GM21381 (cell line): Measurements from ENCODE around the gene LUC7L.
"Not testable (repeated sequence)": the region's sequence is repeated elsewhere in the genome, so short reads cannot be mapped to it uniquely, and the experiment has no call there.

Source experiments
- ATAC-seq: cut with Tn5 transposase; IDR thresholded peaks from one replicate; pipeline ENCODE4 v1.9.1; 2021; ENCODE audit warnings: mild to moderate bottlenecking, moderate library complexity; ENCODE audit not compliant: unreplicated experiment

The LUC7L gene

DNA sequence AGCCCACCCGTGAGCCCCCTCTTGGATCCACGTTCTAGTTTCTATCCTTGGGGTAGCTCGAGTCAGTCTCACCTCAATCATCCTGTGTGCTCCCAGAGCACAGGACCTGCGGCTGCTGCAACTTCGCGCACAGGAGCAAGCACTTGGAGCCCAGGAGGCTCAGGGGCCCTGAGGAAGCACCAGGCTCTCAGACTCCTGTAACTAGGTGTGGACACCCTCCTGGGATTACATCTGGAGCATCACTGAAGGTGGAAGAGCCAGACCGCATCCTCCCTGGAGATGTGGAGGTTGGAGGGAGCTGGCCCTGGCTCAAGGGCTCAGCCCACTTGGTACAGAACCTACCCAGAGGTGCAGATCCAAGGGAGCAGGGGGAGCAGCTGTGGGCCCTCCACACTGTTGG lies 46.2 kb downstream of the LUC7L start:
- ATAC-seq = no peak

DNA sequence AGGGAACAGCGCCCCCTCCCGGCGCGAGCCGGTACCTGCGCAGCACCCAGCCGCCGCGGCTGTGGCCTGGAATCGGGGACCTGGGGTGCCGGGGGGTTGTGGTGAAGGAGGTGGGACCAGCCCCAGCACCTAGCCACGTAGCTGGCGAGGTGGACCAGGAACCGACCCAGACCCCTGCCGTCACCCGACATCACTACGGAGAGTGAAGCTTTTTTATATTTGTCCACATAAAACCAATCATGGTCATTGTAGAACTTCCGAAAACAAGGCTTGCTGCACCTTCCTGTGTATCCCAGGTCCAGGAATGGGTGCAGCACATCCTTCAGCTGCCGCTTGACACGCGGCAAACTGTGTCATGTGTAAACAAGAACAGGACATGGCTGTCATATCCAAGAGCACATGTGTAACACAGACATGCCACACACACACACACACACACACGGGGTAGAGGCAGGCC lies 47.7 kb downstream of the LUC7L start:
- no peak for ATAC-seq

DNA sequence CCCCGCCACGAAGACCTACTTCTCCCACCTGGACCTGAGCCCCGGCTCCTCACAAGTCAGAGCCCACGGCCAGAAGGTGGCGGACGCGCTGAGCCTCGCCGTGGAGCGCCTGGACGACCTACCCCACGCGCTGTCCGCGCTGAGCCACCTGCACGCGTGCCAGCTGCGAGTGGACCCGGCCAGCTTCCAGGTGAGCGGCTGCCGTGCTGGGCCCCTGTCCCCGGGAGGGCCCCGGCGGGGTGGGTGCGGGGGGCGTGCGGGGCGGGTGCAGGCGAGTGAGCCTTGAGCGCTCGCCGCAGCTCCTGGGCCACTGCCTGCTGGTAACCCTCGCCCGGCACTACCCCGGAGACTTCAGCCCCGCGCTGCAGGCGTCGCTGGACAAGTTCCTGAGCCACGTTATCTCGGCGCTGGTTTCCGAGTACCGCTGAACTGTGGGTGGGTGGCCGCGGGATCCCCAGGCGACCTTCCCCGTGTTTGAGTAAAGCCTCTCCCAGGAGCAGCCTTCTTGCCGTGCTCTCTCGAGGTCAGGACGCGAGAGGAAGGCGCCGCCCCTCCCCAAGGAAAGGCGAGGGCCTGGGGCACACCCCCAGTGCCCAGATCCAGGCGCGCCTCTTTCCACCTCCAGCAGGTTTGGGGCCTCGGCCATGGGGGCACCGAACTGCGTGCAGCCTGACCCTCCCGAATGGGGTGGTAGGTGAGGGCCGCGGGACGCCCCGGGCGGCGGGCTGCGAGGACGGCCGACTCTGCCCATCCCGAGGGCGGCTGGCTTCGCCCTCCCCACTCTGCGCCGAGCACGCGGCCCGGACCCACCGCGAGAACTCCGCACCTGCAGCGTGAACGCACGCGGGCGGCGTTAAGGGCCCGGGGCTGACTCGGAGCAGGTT lies 48.3 kb downstream of the LUC7L start:
- ATAC-seq = no peak

DNA sequence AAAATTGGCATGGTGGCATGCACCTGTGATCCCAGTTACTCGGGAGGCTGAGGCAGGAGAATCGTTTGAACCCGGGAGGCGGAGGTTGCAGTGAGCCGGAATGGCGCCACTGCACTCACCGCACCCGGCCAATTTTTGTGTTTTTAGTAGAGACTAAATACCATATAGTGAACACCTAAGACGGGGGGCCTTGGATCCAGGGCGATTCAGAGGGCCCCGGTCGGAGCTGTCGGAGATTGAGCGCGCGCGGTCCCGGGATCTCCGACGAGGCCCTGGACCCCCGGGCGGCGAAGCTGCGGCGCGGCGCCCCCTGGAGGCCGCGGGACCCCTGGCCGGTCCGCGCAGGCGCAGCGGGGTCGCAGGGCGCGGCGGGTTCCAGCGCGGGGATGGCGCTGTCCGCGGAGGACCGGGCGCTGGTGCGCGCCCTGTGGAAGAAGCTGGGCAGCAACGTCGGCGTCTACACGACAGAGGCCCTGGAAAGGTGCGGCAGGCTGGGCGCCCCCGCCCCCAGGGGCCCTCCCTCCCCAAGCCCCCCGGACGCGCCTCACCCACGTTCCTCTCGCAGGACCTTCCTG lies 49.1 kb downstream of the LUC7L start, which contains the start of gene HBQ1:
TSS of gene HBQ1 (plus strand) at position 359 of the 575 bp plus-strand sequence. CDS start at position 387, 28 bp downstream.
- no peak for ATAC-seq

DNA sequence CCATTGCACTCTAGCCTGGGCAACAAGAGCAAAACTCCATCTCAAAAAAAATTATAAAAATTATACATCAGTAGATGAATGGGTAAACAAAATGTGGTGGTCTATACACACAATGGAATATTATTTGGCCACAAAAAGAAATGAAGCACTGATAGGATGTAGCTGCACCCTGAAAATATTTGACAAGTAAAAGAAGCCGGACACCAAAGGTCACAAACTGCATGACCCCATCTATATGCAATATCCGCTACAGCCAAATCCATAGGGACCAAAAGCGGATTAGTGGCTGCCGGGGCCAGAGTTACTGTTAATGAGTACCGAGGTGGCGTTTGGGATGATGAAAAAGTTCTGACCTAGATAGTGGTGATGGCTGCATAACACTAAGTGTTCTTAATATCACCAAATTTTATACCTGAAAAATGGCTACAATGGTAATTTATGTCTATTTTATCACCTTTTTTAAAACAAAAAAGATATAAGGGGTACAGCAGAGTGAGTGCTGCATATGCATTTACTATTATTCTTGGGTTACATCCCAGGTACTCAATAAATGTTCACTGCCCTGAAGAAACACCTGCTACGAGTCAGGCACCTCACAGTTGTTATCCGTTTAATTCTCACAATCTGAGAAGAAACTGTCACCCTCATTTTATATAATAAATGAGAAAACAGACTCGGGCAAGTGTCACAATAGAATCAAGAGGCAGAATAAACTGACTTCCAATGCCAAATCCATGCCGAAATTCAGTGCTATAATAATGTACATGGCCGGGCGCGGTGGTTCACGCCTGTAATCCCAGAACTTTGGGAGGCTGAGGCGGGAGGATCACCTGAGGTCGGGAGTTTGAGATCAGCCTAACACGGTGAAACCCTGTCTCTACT lies 49.8 kb downstream of the LUC7L start:
- no peak for ATAC-seq

DNA sequence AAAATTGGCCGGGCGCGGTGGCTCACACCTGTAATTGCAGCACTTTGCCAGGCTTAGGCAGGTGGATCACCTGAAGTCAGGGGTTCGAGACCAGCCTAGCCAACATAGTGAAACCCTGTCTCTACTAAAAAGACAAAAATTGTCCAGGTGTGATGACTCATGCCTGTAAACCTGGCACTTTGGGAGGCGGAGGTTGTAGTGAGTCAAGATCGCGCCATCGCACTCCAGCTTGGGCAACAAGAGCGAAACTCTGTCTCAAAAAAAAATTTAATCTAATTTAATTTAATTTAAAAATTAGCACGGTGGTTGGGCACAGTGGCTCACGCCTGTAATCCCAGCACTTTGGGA lies 50.6 kb downstream of the LUC7L start:
- no peak for ATAC-seq

DNA sequence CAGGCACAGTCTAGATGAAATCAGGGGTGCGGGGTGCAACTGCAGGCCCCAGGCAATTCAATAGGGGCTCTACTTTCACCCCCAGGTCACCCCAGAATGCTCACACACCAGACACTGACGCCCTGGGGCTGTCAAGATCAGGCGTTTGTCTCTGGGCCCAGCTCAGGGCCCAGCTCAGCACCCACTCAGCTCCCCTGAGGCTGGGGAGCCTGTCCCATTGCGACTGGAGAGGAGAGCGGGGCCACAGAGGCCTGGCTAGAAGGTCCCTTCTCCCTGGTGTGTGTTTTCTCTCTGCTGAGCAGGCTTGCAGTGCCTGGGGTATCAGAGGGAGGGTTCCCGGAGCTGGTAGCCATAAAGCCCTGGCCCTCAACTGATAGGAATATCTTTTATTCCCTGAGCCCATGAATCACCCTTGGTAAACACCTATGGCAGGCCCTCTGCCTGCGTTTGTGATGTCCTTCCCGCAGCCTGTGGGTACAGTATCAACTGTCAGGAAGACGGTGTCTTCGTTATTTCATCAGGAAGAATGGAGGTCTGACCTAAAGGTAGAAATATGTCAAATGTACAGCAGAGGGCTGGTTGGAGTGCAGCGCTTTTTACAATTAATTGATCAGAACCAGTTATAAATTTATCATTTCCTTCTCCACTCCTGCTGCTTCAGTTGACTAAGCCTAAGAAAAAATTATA lies 51.1 kb downstream of the LUC7L start:
- ATAC-seq = no peak

DNA sequence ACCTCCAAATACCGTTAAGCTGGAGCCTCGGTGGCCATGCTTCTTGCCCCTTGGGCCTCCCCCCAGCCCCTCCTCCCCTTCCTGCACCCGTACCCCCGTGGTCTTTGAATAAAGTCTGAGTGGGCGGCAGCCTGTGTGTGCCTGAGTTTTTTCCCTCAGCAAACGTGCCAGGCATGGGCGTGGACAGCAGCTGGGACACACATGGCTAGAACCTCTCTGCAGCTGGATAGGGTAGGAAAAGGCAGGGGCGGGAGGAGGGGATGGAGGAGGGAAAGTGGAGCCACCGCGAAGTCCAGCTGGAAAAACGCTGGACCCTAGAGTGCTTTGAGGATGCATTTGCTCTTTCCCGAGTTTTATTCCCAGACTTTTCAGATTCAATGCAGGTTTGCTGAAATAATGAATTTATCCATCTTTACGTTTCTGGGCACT lies 51.8 kb downstream of the LUC7L start:
- ATAC-seq = no peak

DNA sequence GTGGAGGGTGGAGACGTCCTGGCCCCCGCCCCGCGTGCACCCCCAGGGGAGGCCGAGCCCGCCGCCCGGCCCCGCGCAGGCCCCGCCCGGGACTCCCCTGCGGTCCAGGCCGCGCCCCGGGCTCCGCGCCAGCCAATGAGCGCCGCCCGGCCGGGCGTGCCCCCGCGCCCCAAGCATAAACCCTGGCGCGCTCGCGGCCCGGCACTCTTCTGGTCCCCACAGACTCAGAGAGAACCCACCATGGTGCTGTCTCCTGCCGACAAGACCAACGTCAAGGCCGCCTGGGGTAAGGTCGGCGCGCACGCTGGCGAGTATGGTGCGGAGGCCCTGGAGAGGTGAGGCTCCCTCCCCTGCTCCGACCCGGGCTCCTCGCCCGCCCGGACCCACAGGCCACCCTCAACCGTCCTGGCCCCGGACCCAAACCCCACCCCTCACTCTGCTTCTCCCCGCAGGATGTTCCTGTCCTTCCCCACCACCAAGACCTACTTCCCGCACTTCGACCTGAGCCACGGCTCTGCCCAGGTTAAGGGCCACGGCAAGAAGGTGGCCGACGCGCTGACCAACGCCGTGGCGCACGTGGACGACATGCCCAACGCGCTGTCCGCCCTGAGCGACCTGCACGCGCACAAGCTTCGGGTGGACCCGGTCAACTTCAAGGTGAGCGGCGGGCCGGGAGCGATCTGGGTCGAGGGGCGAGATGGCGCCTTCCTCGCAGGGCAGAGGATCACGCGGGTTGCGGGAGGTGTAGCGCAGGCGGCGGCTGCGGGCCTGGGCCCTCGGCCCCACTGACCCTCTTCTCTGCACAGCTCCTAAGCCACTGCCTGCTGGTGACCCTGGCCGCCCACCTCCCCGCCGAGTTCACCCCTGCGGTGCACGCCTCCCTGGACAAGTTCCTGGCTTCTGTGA lies 52.5 kb downstream of the LUC7L start, which contains the start of gene HBA1:
TSS of gene HBA1 (plus strand) at position 204 of the 906 bp plus-strand sequence. CDS start at position 241, 37 bp downstream.
- not testable (repeated sequence) for ATAC-seq

DNA sequence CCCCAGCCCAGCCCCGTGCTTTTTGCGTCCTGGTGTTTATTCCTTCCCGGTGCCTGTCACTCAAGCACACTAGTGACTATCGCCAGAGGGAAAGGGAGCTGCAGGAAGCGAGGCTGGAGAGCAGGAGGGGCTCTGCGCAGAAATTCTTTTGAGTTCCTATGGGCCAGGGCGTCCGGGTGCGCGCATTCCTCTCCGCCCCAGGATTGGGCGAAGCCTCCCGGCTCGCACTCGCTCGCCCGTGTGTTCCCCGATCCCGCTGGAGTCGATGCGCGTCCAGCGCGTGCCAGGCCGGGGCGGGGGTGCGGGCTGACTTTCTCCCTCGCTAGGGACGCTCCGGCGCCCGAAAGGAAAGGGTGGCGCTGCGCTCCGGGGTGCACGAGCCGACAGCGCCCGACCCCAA lies 53.2 kb downstream of the LUC7L start:
- not testable (repeated sequence) for ATAC-seq

DNA sequence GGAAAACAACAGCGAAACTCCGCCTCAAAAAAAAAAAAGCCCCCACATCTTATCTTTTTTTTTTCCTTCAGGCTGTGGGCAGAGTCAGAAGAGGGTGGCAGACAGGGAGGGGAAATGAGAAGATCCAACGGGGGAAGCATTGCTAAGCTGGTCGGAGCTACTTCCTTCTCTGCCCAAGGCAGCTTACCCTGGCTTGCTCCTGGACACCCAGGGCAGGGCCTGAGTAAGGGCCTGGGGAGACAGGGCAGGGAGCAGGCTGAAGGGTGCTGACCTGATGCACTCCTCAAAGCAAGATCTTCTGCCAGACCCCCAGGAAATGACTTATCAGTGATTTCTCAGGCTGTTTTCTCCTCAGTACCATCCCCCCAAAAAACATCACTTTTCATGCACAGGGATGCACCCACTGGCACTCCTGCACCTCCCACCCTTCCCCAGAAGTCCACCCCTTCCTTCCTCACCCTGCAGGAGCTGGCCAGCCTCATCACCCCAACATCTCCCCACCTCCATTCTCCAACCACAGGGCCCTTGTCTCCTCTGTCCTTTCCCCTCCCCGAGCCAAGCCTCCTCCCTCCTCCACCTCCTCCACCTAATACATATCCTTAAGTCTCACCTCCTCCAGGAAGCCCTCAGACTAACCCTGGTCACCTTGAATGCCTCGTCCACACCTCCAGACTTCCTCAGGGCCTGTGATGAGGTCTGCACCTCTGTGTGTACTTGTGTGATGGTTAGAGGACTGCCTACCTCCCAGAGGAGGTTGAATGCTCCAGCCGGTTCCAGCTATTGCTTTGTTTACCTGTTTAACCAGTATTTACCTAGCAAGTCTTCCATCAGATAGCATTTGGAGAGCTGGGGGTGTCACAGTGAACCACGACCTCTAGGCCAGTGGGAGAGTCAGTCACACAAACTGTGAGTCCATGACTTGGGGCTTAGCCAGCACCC lies 54.0 kb downstream of the LUC7L start:
- ATAC-seq = no peak

DNA sequence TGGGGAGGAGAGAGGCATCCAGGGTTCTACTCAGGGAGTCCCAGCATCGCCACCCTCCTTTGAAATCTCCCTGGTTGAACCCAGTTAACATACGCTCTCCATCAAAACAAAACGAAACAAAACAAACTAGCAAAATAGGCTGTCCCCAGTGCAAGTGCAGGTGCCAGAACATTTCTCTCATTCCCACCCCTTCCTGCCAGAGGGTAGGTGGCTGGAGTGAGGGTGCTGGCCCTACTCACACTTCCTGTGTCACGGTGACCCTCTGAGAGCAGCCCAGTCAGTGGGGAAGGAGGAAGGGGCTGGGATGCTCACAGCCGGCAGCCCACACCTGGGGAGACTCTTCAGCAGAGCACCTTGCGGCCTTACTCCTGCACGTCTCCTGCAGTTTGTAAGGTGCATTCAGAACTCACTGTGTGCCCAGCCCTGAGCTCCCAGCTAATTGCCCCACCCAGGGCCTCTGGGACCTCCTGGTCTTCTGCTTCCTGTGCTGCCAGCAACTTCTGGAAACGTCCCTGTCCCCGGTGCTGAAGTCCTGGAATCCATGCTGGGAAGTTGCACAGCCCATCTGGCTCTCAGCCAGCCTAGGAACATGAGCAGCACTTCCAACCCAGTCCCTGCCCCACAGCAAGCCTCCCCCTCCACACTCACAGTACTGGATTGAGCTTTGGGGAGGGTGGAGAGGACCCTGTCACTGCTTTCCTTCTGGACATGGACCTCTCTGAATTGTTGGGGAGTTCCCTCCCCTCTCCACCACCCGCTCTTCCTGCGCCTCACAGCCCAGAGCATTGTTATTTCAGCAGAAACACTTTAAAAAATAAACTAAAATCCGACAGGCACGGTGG lies 55.1 kb downstream of the LUC7L start:
- ATAC-seq = not testable (repeated sequence)

DNA sequence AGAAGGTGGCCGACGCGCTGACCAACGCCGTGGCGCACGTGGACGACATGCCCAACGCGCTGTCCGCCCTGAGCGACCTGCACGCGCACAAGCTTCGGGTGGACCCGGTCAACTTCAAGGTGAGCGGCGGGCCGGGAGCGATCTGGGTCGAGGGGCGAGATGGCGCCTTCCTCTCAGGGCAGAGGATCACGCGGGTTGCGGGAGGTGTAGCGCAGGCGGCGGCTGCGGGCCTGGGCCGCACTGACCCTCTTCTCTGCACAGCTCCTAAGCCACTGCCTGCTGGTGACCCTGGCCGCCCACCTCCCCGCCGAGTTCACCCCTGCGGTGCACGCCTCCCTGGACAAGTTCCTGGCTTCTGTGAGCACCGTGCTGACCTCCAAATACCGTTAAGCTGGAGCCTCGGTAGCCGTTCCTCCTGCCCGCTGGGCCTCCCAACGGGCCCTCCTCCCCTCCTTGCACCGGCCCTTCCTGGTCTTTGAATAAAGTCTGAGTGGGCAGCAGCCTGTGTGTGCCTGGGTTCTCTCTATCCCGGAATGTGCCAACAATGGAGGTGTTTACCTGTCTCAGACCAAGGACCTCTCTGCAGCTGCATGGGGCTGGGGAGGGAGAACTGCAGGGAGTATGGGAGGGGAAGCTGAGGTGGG lies 55.9 kb downstream of the LUC7L start:
- ATAC-seq = not testable (repeated sequence)

DNA sequence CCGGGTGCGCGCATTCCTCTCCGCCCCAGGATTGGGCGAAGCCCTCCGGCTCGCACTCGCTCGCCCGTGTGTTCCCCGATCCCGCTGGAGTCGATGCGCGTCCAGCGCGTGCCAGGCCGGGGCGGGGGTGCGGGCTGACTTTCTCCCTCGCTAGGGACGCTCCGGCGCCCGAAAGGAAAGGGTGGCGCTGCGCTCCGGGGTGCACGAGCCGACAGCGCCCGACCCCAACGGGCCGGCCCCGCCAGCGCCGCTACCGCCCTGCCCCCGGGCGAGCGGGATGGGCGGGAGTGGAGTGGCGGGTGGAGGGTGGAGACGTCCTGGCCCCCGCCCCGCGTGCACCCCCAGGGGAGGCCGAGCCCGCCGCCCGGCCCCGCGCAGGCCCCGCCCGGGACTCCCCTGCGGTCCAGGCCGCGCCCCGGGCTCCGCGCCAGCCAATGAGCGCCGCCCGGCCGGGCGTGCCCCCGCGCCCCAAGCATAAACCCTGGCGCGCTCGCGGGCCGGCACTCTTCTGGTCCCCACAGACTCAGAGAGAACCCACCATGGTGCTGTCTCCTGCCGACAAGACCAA lies 56.8 kb downstream of the LUC7L start, which contains the start of gene HBA2:
TSS of gene HBA2 (plus strand) at position 503 of the 568 bp plus-strand sequence. CDS start at position 540, 37 bp downstream.
- ATAC-seq = not testable (repeated sequence)

DNA sequence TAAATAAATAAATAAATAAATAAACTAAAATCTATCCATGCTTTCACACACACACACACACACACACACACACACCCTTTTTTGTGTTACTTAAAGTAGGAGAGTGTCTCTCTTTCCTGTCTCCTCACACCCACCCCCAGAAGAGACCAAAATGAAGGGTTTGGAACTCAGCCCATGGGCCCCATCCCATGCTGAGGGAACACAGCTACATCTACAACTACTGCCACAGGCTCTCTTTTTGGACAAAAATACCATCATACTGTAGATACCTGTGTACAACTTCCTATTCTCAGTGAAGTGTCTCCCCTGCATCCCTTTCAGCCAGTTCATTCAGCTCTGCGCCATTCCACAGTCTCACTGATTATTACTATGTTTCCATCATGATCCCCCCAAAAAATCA lies 58.5 kb downstream of the LUC7L start:
- ATAC-seq = no peak

DNA sequence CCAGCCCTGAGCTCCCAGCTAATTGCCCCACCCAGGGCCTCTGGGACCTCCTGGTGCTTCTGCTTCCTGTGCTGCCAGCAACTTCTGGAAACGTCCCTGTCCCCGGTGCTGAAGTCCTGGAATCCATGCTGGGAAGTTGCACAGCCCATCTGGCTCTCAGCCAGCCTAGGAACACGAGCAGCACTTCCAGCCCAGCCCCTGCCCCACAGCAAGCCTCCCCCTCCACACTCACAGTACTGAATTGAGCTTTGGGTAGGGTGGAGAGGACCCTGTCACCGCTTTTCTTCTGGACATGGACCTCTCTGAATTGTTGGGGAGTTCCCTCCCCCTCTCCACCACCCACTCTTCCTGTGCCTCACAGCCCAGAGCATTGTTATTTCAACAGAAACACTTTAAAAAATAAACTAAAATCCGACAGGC lies 59.2 kb downstream of the LUC7L start:
- not testable (repeated sequence) for ATAC-seq
